Measurements from ENCODE around the gene RPL7A.
"Not testable (repeated sequence)": the region's sequence is repeated elsewhere in the genome, so short reads cannot be mapped to it uniquely, and the experiment has no call there.

Gene RPL7A

DNA sequence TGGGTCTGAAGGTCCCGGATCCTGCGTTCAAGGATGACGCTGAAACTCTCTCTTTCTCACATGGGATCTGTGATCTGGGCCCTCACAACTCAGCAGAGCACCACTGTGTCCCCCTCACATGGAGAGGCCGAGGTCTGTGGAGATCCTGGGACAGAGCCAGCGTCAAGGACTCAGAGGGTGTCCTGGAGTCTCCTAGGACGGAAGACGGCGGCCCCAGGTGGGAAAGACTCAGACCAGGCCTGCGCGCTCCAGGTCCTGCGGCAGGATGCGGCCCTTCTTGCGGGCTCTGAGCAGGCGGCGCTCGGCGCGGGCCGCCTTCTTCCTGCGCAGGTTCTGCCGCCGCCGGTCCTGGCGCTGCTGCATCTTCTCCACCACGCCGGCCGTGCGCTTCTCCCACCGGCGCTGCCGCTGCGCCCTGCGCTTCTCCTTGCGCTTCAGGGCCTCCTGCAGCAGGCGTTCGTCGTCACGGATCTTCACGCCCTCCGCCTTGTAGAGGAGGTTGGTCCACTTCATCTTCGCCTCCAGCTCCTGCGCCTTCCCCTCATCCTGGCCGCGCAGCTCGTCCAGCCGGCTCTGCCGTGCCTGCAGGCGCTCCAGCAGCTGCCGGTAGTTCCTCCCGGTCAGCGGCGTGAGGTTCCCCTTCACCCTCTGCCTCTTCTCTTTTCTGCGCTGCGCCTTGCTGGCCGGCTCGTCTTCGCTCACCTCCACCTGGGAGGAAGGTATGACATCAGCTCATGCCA is 16.2 kb upstream of the RPL7A start:
- no peaks in the 10 kb centered on the region for H3K27me3 ChIP-seq (ENCODE audit: control insufficient read depth, insufficient read depth, low read length)
- H3K9me3 ChIP-seq (ENCODE audit: control insufficient read depth, insufficient read depth, low read length) = no peaks in the 10 kb centered on the region
- peaks cover 7% of the 10 kb centered on the region for H3K4me1 ChIP-seq (ENCODE audit: control insufficient read depth, insufficient read depth, low read length)
- peaks cover 34% of the 10 kb centered on the region for H3K36me3 ChIP-seq (ENCODE audit: control insufficient read depth, insufficient read depth, low read length)
- no peak overlapping the region for H3K4me3 ChIP-seq (ENCODE audit: low read depth, low read length)
- no peak overlapping the region for H3K9ac ChIP-seq (ENCODE audit: low read depth, low read length)

DNA sequence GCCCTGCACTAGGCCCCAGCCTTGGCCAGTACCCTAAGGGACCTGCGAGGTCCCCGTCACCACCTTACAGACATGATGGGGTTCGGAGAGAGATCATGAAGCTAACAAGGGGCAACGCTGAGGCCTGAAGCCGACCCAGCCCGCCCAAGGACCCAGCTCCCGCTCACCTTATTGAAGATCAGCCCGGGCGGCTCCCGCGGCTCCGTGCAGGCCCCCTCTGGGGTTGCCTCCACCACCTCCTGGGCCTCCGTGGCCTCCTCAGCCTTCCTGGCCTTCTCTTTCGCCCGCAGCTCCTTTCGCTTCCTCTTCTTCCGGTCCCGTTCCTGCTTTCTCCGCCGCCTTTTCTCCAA is 15.7 kb upstream of the RPL7A start:
- peaks cover 34% of the 10 kb centered on the region for H3K36me3 ChIP-seq (ENCODE audit: control insufficient read depth, insufficient read depth, low read length)

DNA sequence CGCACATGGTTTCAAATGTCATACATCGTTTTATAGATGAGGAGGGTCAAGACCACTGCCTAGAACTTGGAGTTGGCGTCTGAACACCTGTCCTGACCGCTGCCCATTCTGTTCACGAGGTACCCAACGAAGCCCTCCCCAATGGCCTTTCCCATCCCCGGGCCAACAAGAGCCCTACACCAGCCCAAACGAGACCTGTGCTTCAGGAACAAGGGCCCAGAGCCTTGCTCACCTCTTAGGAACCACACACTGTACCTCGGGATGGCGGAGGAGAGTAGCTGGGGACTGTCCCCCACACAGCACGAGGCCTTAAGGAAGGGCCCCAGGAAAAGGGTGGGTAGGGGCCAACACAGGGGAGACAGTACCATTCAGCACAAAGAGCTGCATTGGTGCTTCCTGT is 15.0 kb upstream of the RPL7A start:
- Histone ChIP-seq H3K4me1 (ENCODE audit: control insufficient read depth, insufficient read depth, low read length) (peaks cover 7% of the 10 kb centered on the region), H3K4me3 (ENCODE audit: low read depth, low read length) (no peak overlapping the region), H3K9me3 (ENCODE audit: control insufficient read depth, insufficient read depth, low read length) (no peaks in the 10 kb centered on the region), H3K36me3 (ENCODE audit: control insufficient read depth, insufficient read depth, low read length) (peaks cover 34% of the 10 kb centered on the region), H3K27me3 (ENCODE audit: control insufficient read depth, insufficient read depth, low read length) (no peaks in the 10 kb centered on the region), H3K9ac (ENCODE audit: low read depth, low read length) (no peak overlapping the region)

More for the DNA sequence above, 15.7 kb upstream of the RPL7A start:
- H3K4me1 ChIP-seq (ENCODE audit: control insufficient read depth, insufficient read depth, low read length) = peaks cover 7% of the 10 kb centered on the region
- H3K9ac ChIP-seq (ENCODE audit: low read depth, low read length) = no peak overlapping the region
- H3K27me3 ChIP-seq (ENCODE audit: control insufficient read depth, insufficient read depth, low read length) = no peaks in the 10 kb centered on the region
- H3K4me3 ChIP-seq (ENCODE audit: low read depth, low read length) = no peak overlapping the region
- H3K9me3 ChIP-seq (ENCODE audit: control insufficient read depth, insufficient read depth, low read length) = no peaks in the 10 kb centered on the region

GRCh38 chr9:133333566-133333965 is 14.5 kb upstream of the RPL7A start:
- Histone ChIP-seq H3K9me3 (ENCODE audit: control insufficient read depth, insufficient read depth, low read length) (no peaks in the 10 kb centered on the region), H3K36me3 (ENCODE audit: control insufficient read depth, insufficient read depth, low read length) (peaks cover 34% of the 10 kb centered on the region), H3K4me1 (ENCODE audit: control insufficient read depth, insufficient read depth, low read length) (peaks cover 7% of the 10 kb centered on the region), H3K4me3 (ENCODE audit: low read depth, low read length) (no peak overlapping the region), H3K9ac (ENCODE audit: low read depth, low read length) (no peak overlapping the region), H3K27me3 (ENCODE audit: control insufficient read depth, insufficient read depth, low read length) (no peaks in the 10 kb centered on the region)

DNA sequence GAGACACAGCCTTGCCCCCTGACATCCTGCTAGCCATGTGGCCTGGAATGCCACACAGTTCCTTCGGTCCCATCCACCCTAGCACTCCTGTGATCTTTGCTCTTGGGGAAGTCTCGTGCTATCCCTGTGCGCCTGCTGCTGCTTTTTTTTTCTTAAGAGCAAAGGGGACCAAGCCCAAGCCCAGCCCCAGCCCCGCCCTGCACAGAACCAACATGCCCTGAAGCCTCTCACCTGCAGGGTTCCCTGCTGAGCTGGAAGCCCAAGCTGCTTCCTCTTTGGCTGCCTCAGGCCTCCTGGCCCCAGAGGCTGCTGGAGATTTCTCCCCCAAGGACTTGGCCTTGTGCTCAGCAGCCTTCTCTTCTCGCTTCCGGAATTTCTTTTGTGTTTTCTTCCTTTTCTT is 13.9 kb upstream of the RPL7A start:
- no peak overlapping the region for H3K9ac ChIP-seq (ENCODE audit: low read depth, low read length)
- no peaks in the 10 kb centered on the region for H3K27me3 ChIP-seq (ENCODE audit: control insufficient read depth, insufficient read depth, low read length)
- H3K36me3 ChIP-seq (ENCODE audit: control insufficient read depth, insufficient read depth, low read length) = peaks cover 34% of the 10 kb centered on the region
- H3K4me1 ChIP-seq (ENCODE audit: control insufficient read depth, insufficient read depth, low read length) = peaks cover 7% of the 10 kb centered on the region
- H3K4me3 ChIP-seq (ENCODE audit: low read depth, low read length) = no peak overlapping the region
- no peaks in the 10 kb centered on the region for H3K9me3 ChIP-seq (ENCODE audit: control insufficient read depth, insufficient read depth, low read length)

DNA sequence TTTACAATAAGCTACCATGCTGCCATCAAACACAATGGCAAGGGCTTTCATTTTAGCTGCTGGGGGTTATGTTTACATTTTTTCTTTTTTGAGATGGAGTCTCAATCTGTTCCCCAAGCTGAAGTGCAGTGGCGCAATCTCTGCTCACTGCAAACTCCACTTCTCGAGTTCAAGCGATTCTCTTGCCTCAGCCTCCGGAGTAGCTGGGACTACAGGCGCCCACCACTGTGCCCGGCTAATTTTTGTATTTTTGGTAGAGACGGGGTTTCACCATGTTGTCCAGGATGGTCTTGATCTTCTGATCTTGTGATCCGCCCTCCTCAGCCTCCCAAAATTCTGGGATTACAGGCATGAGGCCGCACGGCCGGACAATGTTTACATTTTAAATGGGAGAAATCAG is 13.1 kb upstream of the RPL7A start:
- H3K9me3 ChIP-seq (ENCODE audit: control insufficient read depth, insufficient read depth, low read length); H3K27me3 ChIP-seq (ENCODE audit: control insufficient read depth, insufficient read depth, low read length); H3K4me1 ChIP-seq (ENCODE audit: control insufficient read depth, insufficient read depth, low read length): not testable (repeated sequence)
- Histone ChIP-seq H3K36me3 (ENCODE audit: control insufficient read depth, insufficient read depth, low read length) (peaks cover 38% of the 10 kb centered on the region), H3K9ac (ENCODE audit: low read depth, low read length) (peak overlapping the region; percentile 87), H3K4me3 (ENCODE audit: low read depth, low read length) (peak overlapping the region; percentile 78)

DNA sequence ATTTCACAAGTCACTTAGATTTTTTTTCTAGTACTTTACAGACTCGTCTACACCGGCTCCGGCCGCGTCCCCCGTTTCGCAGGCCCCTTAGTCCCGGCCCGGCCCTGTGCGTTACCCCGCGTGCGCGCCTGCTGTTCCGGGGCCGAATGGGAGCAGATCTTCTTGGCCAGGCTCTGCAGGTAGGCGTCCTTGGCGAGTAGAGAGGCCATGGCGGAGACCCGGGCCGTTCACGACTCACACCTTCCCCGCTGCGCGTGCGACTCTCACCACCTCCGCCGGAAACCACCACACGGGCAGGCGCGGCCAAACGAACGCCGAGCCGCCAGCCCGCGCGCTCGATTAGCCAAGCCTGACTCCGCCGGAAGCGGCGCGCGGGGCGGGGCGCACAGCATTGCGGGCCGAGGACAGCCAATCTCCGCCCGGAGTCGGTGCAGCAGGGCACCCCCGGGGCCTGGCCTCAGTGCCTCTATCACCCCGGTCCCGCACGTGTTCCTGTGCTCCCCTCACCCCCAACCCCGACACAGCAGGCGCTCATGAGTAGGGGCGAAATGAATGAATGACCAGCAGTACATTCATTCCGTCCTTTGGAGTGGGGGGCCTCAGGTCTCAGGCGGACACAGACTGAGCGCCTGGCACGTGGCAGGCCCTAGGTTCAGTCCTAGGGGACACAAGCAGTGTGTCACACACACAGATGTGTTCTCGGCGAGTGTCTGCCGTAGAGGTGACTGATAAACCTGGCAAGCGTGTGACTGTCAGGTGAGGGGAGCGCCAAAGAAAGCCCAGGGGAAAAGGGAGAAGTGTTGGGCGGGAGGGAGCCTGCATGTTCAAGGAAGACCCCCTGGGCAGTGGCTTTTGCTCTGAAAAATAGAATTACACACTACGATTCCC is 11.8 kb upstream of the RPL7A start, which contains the start of gene SURF6:
Gene SURF6 (minus strand): TSS at position 265 of the 888 bp plus-strand sequence. CDS start 56 bp downstream, at position 209.
- Histone ChIP-seq H3K27me3 (ENCODE audit: control insufficient read depth, insufficient read depth, low read length) (no peaks in the 10 kb centered on the region), H3K36me3 (ENCODE audit: control insufficient read depth, insufficient read depth, low read length) (peaks cover 45% of the 10 kb centered on the region), H3K9ac (ENCODE audit: low read depth, low read length) (peak within 1 kb of the TSS; percentile 87), H3K4me1 (ENCODE audit: control insufficient read depth, insufficient read depth, low read length) (peaks cover 7% of the 10 kb centered on the region), H3K4me3 (ENCODE audit: low read depth, low read length) (peak within 1 kb of the TSS; percentile 78), H3K9me3 (ENCODE audit: control insufficient read depth, insufficient read depth, low read length) (no peaks in the 10 kb centered on the region)

DNA sequence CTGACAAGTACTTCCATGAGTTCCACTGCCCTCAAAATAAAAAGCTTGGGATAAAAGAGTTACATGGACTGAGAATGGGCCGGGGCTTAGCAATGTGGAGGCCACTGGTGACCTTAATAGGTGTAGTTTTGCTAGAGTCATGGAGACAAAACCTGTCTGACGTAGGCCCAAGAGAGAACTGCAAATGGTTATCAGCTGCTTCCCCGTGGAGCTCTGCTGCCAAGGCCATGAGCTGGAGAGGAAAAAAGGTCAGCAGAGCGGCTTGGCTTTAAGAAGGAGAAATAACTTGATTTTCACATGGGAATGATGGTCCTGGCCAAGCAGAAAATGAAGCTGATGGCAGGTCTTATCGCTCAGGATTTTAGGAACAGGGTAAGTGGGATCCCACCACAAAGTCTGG is 8.4 kb upstream of the RPL7A start:
- peaks cover 45% of the 10 kb centered on the region for H3K36me3 ChIP-seq (ENCODE audit: control insufficient read depth, insufficient read depth, low read length)

GRCh38 chr9:133340256-133340655 is 7.8 kb upstream of the RPL7A start:
- Histone ChIP-seq H3K27me3 (ENCODE audit: control insufficient read depth, insufficient read depth, low read length) (no peaks in the 10 kb centered on the region), H3K4me3 (ENCODE audit: low read depth, low read length) (no peak overlapping the region), H3K36me3 (ENCODE audit: control insufficient read depth, insufficient read depth, low read length) (peaks cover 51% of the 10 kb centered on the region), H3K9me3 (ENCODE audit: control insufficient read depth, insufficient read depth, low read length) (no peaks in the 10 kb centered on the region), H3K9ac (ENCODE audit: low read depth, low read length) (no peak overlapping the region), H3K4me1 (ENCODE audit: control insufficient read depth, insufficient read depth, low read length) (no peaks in the 10 kb centered on the region)

More for the DNA sequence above, 8.4 kb upstream of the RPL7A start:
- H3K9ac ChIP-seq (ENCODE audit: low read depth, low read length) = no peak overlapping the region
- no peak overlapping the region for H3K4me3 ChIP-seq (ENCODE audit: low read depth, low read length)
- peaks cover 2% of the 10 kb centered on the region for H3K4me1 ChIP-seq (ENCODE audit: control insufficient read depth, insufficient read depth, low read length)
- no peaks in the 10 kb centered on the region for H3K27me3 ChIP-seq (ENCODE audit: control insufficient read depth, insufficient read depth, low read length)
- H3K9me3 ChIP-seq (ENCODE audit: control insufficient read depth, insufficient read depth, low read length) = no peaks in the 10 kb centered on the region

GRCh38 chr9:133340916-133341315 is 7.1 kb upstream of the RPL7A start:
- Histone ChIP-seq H3K9me3 (ENCODE audit: control insufficient read depth, insufficient read depth, low read length) (no peaks in the 10 kb centered on the region), H3K4me3 (ENCODE audit: low read depth, low read length) (no peak overlapping the region), H3K4me1 (ENCODE audit: control insufficient read depth, insufficient read depth, low read length) (no peaks in the 10 kb centered on the region), H3K9ac (ENCODE audit: low read depth, low read length) (no peak overlapping the region), H3K27me3 (ENCODE audit: control insufficient read depth, insufficient read depth, low read length) (no peaks in the 10 kb centered on the region), H3K36me3 (ENCODE audit: control insufficient read depth, insufficient read depth, low read length) (peaks cover 58% of the 10 kb centered on the region)

DNA sequence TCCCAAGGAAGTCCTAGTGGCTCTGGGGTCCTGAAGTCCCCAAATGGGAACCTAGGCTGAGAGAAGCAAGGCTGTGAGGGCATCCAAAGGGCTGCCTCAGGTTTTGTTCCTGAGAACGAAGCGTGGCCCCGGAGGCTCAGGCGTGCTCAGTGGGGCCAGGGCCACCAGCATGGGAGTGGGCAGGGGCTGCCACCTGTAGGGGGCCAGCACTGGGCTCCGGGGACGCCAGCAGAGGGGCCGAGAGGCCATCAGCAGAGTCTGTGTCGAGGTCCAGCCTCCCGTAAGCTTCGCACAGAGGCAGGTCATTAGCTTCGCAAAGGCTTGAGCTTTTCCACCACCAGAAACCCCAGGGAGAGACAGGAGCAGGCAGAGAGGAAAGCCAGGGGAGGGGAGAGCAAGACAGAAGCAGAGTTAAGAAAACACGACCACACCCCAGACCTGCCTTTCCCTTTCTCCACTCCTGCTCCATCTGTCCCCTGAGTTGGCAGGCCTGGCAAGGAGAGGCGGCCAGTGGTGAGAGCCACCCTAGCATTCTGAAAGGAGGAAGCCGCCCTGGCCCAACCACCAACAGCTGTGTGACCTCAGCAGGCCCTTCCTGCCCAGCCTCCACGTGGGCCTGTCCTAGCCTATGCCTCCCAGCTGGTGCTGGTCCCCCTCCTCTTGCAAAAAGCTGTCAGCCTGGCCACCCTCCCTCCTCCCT is 6.5 kb upstream of the RPL7A start:
- no peaks in the 10 kb centered on the region for H3K27me3 ChIP-seq (ENCODE audit: control insufficient read depth, insufficient read depth, low read length)
- no peak overlapping the region for H3K9ac ChIP-seq (ENCODE audit: low read depth, low read length)
- no peak overlapping the region for H3K4me3 ChIP-seq (ENCODE audit: low read depth, low read length)
- no peaks in the 10 kb centered on the region for H3K4me1 ChIP-seq (ENCODE audit: control insufficient read depth, insufficient read depth, low read length)
- H3K36me3 ChIP-seq (ENCODE audit: control insufficient read depth, insufficient read depth, low read length) = peaks cover 63% of the 10 kb centered on the region
- no peaks in the 10 kb centered on the region for H3K9me3 ChIP-seq (ENCODE audit: control insufficient read depth, insufficient read depth, low read length)
